HFF-Myc (cell line): ENCODE results near the gene CNKSR2.

Experiments
- DNase-seq: peaks from one replicate; pipeline ENCODE4 v3.0.0-alpha.2; 2011; ENCODE audit warnings: low read depth; ENCODE audit errors: extremely low read depth
- H3K4me3 ChIP-seq: replicated peaks from 2 replicates; pipeline ENCODE4 v1.5.1; 2011; ENCODE audit warnings: low read depth, mild to moderate bottlenecking, control low read depth, low read length
- TF ChIP-seq, protein P1 (sequence below): IDR thresholded peaks from 2 replicates; pipeline ENCODE4 v1.5.1; 2012; ENCODE audit warnings: mild to moderate bottlenecking, low read depth, low read length, control low read depth; ENCODE audit errors: missing control alignments

CNKSR2 gene

GRCh38 chrX:21645886-21646285 lies 271.7 kb downstream of the CNKSR2 start:
- no peak for DNase-seq
- TF ChIP-seq, protein P1, sequence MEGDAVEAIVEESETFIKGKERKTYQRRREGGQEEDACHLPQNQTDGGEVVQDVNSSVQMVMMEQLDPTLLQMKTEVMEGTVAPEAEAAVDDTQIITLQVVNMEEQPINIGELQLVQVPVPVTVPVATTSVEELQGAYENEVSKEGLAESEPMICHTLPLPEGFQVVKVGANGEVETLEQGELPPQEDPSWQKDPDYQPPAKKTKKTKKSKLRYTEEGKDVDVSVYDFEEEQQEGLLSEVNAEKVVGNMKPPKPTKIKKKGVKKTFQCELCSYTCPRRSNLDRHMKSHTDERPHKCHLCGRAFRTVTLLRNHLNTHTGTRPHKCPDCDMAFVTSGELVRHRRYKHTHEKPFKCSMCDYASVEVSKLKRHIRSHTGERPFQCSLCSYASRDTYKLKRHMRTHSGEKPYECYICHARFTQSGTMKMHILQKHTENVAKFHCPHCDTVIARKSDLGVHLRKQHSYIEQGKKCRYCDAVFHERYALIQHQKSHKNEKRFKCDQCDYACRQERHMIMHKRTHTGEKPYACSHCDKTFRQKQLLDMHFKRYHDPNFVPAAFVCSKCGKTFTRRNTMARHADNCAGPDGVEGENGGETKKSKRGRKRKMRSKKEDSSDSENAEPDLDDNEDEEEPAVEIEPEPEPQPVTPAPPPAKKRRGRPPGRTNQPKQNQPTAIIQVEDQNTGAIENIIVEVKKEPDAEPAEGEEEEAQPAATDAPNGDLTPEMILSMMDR, result no peak
- H3K4me3 ChIP-seq, result no peak overlapping the region

- no peak overlapping the region for H3K4me3 ChIP-seq
- TF ChIP-seq, protein P1, result no peak
- no peak for DNase-seq
Measured at GRCh38 chrX:21655901-21656586, 281.8 kb downstream of the CNKSR2 start.

- TF ChIP-seq, protein P1, result no peak
- DNase-seq, result no peak
- no peak overlapping the region for H3K4me3 ChIP-seq
Measured at GRCh38 chrX:21656587-21657317, 282.5 kb downstream of the CNKSR2 start.

- no peak overlapping the region for H3K4me3 ChIP-seq
- DNase-seq, result no peak
- TF ChIP-seq, protein P1, result no peak
Measured at GRCh38 chrX:21657318-21658151, 283.3 kb downstream of the CNKSR2 start.

- H3K4me3 ChIP-seq, result no peak within 1 kb of the TSS
- TF ChIP-seq, protein P1, result no peak
- no peak for DNase-seq
Measured at GRCh38 chrX:21658152-21658737, 284.0 kb downstream of the CNKSR2 start, which contains the start of gene KLHL34. TSS of gene KLHL34 (minus strand) at chrX:21658330. CDS start at chrX:21657788, 542 bp downstream.

GRCh38 chrX:21658746-21659145 lies 284.5 kb downstream of the CNKSR2 start:
- no peak for DNase-seq
- no peak overlapping the region for H3K4me3 ChIP-seq
- TF ChIP-seq, protein P1, result no peak
